OCI-LY7 (cell line): ENCODE measurements around the gene RAX2.

Experiments
- EZH2phosphoT487 ChIP-seq: fragments of 200-600 bp; sonication (generic); IDR thresholded peaks from 2 replicates; pipeline ENCODE4 v1.6.1; 2018; ENCODE audit warnings: low read depth, borderline replicate concordance, mild to moderate bottlenecking, mixed run types, antibody characterized with exemption, low read length, moderate library complexity, mixed read lengths
- TF ChIP-seq, protein P1 (sequence below): fragments of 200-600 bp; sonication (generic); conservative IDR thresholded peaks from 2 replicates; pipeline ENCODE4 v1.5.1; 2014; ENCODE audit warnings: mild to moderate bottlenecking, antibody characterized with exemption, low read length, moderate library complexity, mixed read lengths

DNA sequence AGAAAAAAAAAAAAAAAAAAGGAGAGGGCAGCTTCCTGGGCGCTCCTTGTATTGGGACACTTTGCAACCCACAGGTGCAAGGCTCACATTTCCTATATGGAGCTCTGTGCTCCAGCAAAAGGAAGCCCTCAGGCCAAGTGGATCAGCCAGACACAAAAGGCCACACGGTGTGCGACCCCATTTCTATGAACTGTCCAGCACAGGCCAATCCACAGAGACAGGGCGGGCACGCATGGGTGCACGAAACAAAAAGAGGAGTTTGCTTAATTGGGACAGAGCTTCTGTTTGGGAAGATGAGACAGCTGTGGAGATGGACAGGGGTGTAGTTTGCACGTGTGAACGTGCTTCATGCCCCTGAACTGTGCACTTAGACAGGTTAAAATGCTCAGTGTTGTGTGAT is 45.7 kb upstream of the RAX2 start:
- TF ChIP-seq, protein P1, sequence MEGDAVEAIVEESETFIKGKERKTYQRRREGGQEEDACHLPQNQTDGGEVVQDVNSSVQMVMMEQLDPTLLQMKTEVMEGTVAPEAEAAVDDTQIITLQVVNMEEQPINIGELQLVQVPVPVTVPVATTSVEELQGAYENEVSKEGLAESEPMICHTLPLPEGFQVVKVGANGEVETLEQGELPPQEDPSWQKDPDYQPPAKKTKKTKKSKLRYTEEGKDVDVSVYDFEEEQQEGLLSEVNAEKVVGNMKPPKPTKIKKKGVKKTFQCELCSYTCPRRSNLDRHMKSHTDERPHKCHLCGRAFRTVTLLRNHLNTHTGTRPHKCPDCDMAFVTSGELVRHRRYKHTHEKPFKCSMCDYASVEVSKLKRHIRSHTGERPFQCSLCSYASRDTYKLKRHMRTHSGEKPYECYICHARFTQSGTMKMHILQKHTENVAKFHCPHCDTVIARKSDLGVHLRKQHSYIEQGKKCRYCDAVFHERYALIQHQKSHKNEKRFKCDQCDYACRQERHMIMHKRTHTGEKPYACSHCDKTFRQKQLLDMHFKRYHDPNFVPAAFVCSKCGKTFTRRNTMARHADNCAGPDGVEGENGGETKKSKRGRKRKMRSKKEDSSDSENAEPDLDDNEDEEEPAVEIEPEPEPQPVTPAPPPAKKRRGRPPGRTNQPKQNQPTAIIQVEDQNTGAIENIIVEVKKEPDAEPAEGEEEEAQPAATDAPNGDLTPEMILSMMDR, result no peak
- TF ChIP-seq EZH2phosphoT487, result no peak
